Mesodermal cell (in vitro differentiated cells): ENCODE results near the gene ZFYVE28.

ENCODE experiments used
- H3K27ac ChIP-seq: 2 replicates; pipeline ENCODE4 v1.7.0; 2013; ENCODE audit warnings: mild to moderate bottlenecking, low read depth, low read length, moderate library complexity; ENCODE audit not compliant: severe bottlenecking
- H3K36me3 ChIP-seq: 2 replicates; pipeline ENCODE4 v1.7.1; 2013; ENCODE audit warnings: mild to moderate bottlenecking, low read length, moderate library complexity; ENCODE audit not compliant: control insufficient read depth, insufficient read depth
- H3K4me1 ChIP-seq: one replicate; pipeline ENCODE4 v1.7.1; 2013; ENCODE audit warnings: mild to moderate bottlenecking, low read length; ENCODE audit not compliant: insufficient read depth, control insufficient read depth, poor library complexity, severe bottlenecking
- H3K4me3 ChIP-seq: 2 replicates; pipeline ENCODE4 v1.7.0; 2013; ENCODE audit warnings: low read length, control low read depth, mild to moderate bottlenecking; ENCODE audit not compliant: insufficient read depth, poor library complexity, severe bottlenecking; ENCODE audit errors: extremely low read depth
- H3K9me3 ChIP-seq: 2 replicates; pipeline ENCODE4 v1.7.1; 2013; ENCODE audit warnings: mild to moderate bottlenecking, low read length, moderate library complexity; ENCODE audit not compliant: control insufficient read depth
- WGBS, 2 experiments: methylation state at CpG; one replicate each; pipeline ENCODE4 v1.1.5; 2013; ENCODE audit warnings: missing lambda C conversion rate in 2 of 2; ENCODE audit not compliant: insufficient coverage in 2 of 2; 5-methylcytosine and 5-hydroxymethylcytosine counted together

ZFYVE28 gene

GRCh38 chr4:2289311-2289954 is 129.0 kb downstream of the ZFYVE28 start:
- 93 to 94% methylated on average over 7 to 13 of the region's 14 CpGs for WGBS, 2 experiments
- no peaks in the 10 kb centered on the region for H3K9me3 ChIP-seq
- no peak overlapping the region for H3K4me3 ChIP-seq
- no peak overlapping the region for H3K27ac ChIP-seq
- peaks cover 19% of the 10 kb centered on the region for H3K4me1 ChIP-seq
- H3K36me3 ChIP-seq = no peaks in the 10 kb centered on the region

GRCh38 chr4:2288051-2288541 is 130.3 kb downstream of the ZFYVE28 start:
- Histone ChIP-seq H3K27ac (no peak overlapping the region), H3K4me1 (peaks cover 19% of the 10 kb centered on the region), H3K9me3 (no peaks in the 10 kb centered on the region), H3K36me3 (no peaks in the 10 kb centered on the region), H3K4me3 (no peak overlapping the region)
- 96% methylated on average over 8 to 10 of the region's 10 CpGs for WGBS, 2 experiments

GRCh38 chr4:2287594-2287915 is 130.9 kb downstream of the ZFYVE28 start:
- H3K27ac ChIP-seq = no peak overlapping the region
- 74 to 94% methylated on average over 3 of the region's 9 CpGs for WGBS, 2 experiments
- no peaks in the 10 kb centered on the region for H3K36me3 ChIP-seq
- H3K4me3 ChIP-seq = no peak overlapping the region
- no peaks in the 10 kb centered on the region for H3K9me3 ChIP-seq
- peaks cover 19% of the 10 kb centered on the region for H3K4me1 ChIP-seq

GRCh38 chr4:2286904-2287593 is 131.4 kb downstream of the ZFYVE28 start:
- 82 to 84% methylated on average over 16 to 19 of the region's 19 CpGs for WGBS, 2 experiments
- Histone ChIP-seq H3K27ac (no peak overlapping the region), H3K9me3 (no peaks in the 10 kb centered on the region)

GRCh38 chr4:2285613-2286381 is 132.6 kb downstream of the ZFYVE28 start:
- Histone ChIP-seq H3K36me3 (no peaks in the 10 kb centered on the region), H3K4me3 (no peak overlapping the region), H3K27ac (peak overlapping the region; percentile 62), H3K4me1 (peaks cover 19% of the 10 kb centered on the region), H3K9me3 (no peaks in the 10 kb centered on the region)
- 89 to 91% methylated on average over 20 to 25 of the region's 27 CpGs for WGBS, 2 experiments

More at GRCh38 chr4:2286904-2287593, 131.4 kb downstream of the ZFYVE28 start:
- Histone ChIP-seq H3K4me1 (peaks cover 19% of the 10 kb centered on the region), H3K36me3 (no peaks in the 10 kb centered on the region), H3K4me3 (no peak overlapping the region)

GRCh38 chr4:2284934-2285612 is 133.4 kb downstream of the ZFYVE28 start:
- Histone ChIP-seq H3K4me3 (no peak overlapping the region), H3K9me3 (no peaks in the 10 kb centered on the region), H3K36me3 (no peaks in the 10 kb centered on the region), H3K27ac (peak overlapping the region; percentile 62), H3K4me1 (peaks cover 19% of the 10 kb centered on the region)
- 91% methylated on average over 13 to 15 of the region's 15 CpGs for WGBS, 2 experiments

GRCh38 chr4:2284161-2284933 is 134.1 kb downstream of the ZFYVE28 start:
- WGBS, 2 experiments = 95 to 96% methylated on average over 21 to 22 of the region's 23 CpGs
- H3K4me1 ChIP-seq = peaks cover 19% of the 10 kb centered on the region
- no peaks in the 10 kb centered on the region for H3K9me3 ChIP-seq
- H3K27ac ChIP-seq = no peak overlapping the region
- H3K36me3 ChIP-seq = no peaks in the 10 kb centered on the region
- no peak overlapping the region for H3K4me3 ChIP-seq

- H3K4me1 ChIP-seq = peaks cover 19% of the 10 kb centered on the region
- 90 to 100% methylated on average over 2 to 3 of the region's 3 CpGs for WGBS, 2 experiments
- H3K9me3 ChIP-seq = no peaks in the 10 kb centered on the region
- no peak overlapping the region for H3K4me3 ChIP-seq
- no peak overlapping the region for H3K27ac ChIP-seq
- no peaks in the 10 kb centered on the region for H3K36me3 ChIP-seq
These were observed 135.2 kb downstream of the ZFYVE28 start for GRCh38 chr4:2283199-2283711.

- Histone ChIP-seq H3K9me3 (no peaks in the 10 kb centered on the region), H3K4me1 (peaks cover 19% of the 10 kb centered on the region), H3K4me3 (no peak overlapping the region), H3K36me3 (no peaks in the 10 kb centered on the region), H3K27ac (no peak overlapping the region)
- 88 to 93% methylated on average over 7 to 8 of the region's 10 CpGs for WGBS, 2 experiments
These were observed 136.7 kb downstream of the ZFYVE28 start for GRCh38 chr4:2281575-2282343.
